Fibroblast of pulmonary artery (primary cell): Measurements from ENCODE around the gene SKA1.
"Not testable (repeated sequence)": the region's sequence is repeated elsewhere in the genome, so short reads cannot be mapped to it uniquely, and the experiment has no call there.

Source experiments
- DNase-seq: peaks from one replicate; pipeline ENCODE4 v3.0.0-alpha.2; 2010; ENCODE audit warnings: low read depth
- H3K4me3 ChIP-seq: replicated peaks from 2 replicates; pipeline ENCODE4 v1.5.1; 2011; ENCODE audit warnings: low read depth, mild to moderate bottlenecking, control low read depth, low read length, moderate library complexity
- CTCF ChIP-seq: IDR thresholded peaks from 2 replicates; pipeline ENCODE4 v1.5.1; 2011; ENCODE audit warnings: mild to moderate bottlenecking, control low read depth, low read length, inconsistent platforms; ENCODE audit errors: missing control alignments

Gene SKA1

GRCh38 chr18:50428531-50429206 is 53.8 kb downstream of the SKA1 start:
- TF ChIP-seq CTCF: no peak
- no peak overlapping the region for H3K4me3 ChIP-seq
- peak; percentile 40 for DNase-seq

DNA sequence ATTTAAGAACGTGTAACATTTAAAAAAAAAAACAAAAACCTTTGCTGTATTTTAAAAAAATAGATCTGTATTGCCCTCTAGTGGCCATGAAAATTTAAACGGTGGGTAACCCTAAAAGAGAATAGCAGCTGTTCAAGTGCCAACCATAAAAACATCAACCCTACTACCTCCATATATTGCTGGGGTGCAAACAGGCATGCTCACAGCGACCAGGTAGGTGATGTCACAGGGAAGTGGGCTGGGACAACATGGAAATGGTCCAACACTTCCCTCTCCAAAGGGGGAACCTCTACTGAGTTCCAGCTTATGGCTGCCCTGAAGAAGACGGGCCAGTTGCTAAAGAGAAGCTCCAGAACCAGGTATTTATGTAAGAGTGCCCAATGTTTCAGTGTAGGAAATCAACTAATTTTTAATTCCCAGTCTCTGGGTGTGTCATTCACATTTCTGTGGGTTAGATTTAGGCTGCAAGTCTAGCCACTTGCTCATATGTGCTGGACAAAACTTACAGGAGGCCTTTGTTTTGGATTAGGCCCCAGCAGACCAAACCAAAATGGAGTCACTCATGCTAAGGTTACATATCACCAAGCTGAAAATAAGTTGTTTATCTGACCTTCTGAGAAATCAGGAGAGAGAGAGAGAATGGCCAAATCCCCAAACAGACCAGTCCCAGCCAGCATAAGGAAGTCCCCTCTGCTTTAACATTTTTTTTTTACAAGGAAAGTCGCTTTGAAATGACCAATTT is 54.5 kb downstream of the SKA1 start:
- peak; percentile 42 for TF ChIP-seq CTCF

GRCh38 chr18:50432915-50433314 is 58.1 kb downstream of the SKA1 start:
- no peak for TF ChIP-seq CTCF
- H3K4me3 ChIP-seq: no peak overlapping the region
- DNase-seq: no peak

More for the DNA sequence above, 54.5 kb downstream of the SKA1 start:
- DNase-seq: peak; percentile 62
- no peak overlapping the region for H3K4me3 ChIP-seq

- DNase-seq, H3K4me3 ChIP-seq: not testable (repeated sequence)
Measured at GRCh38 chr18:50436742-50437141, 61.9 kb downstream of the SKA1 start.

DNA sequence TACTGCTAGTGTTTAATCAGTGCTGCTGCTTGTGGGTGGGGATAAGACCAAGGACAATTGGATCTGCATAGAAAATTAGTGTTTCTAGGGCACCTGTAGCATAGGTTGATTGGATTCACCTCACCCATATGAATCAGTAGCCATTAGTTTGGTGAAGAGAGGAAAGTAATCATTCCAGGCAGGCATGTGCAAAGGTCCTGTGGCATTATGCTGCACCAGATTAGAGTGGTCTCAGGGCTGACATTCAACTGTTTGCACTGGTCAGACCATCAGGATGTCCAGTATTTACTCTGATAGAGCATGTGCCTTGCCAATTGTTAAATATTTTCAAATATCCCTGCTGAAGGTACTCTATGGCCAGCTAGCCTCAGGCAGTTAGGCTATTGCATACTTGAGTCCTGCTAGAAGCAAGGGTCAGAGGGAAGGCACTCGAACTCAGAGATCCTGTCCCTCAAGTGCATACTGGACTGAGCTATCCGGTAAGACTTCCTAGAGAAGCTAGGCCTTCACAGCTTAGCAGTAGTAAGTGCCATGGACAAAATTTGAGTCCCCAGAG is 64.7 kb downstream of the SKA1 start:
- DNase-seq: no peak
- no peak overlapping the region for H3K4me3 ChIP-seq
- no peak for TF ChIP-seq CTCF

DNA sequence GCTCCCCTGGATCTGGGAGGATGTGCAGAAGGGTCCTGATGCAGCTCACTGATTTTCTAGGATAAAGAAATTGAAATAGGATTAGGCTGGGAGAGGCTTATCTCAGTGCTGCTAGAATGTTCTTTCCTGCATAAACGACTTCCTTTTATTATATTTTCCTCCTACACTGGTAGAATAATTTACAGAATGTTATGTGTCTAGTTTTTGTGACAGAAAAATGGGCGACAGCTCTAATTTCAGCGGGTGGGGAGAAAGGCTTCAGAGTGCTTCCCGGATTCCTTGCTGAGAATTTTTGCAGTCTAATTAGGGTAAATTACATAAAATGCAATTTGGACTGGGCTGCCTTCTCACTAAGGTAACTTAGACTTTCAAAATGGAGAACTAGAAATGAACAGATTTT is 66.2 kb downstream of the SKA1 start:
- TF ChIP-seq CTCF: no peak
- DNase-seq: no peak

GRCh38 chr18:50441501-50441900 is 66.7 kb downstream of the SKA1 start:
- H3K4me3 ChIP-seq: no peak overlapping the region
- DNase-seq: peak; percentile 30
- TF ChIP-seq CTCF: no peak

More for the DNA sequence above, 66.2 kb downstream of the SKA1 start:
- no peak overlapping the region for H3K4me3 ChIP-seq
